Measurements from ENCODE around the gene PBRM1. TPM values are rescaled to one million over a fixed set of nuclear protein-coding genes. Genes with fewer than 3 reads are reported as not detected.

PBRM1 gene
- total RNA-seq, 1 experiment from 2014 or later = 40.0 TPM

DNA sequence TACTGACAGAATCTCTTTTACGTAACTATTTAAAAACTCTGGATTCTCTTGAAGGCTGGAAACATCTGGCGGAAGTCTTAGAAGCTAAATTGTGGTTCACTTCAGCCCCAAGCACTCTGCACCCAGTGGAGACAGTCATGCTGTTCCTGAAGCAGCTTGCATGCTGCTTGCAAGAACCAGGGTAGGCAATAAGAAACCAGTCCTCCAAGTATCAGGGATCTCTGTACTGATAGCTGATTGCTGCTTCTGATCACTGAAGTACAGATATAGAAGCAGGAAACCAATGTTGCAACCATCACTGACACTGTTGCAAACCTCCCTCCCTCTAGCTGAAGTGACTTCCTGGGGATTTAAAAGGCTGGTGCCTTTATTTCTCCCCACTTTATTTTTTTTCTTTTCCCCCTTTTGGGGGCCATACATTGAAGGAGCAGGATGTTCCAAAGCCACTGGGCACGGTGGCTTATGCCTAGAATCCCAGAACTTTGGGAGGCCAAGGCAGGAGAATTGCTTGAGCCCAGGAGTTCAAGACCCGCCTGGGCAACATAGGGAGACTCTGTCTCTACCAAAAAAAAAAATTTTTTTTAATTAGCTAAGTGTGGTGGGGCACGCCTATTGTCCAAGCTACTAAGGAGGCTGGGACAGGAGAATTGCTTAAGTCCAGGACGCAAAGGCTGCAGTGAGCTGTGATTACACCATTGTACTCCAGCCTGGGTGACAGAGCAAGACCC is 35.5 kb upstream of the PBRM1 start:
- BruUV-seq (replicated peaks) = no TSS peak
- H3K79me2 ChIP-seq (ENCODE audit: insufficient read depth, low read length) = no peaks in the 10 kb centered on the region
- ChIA-PET RAD21 (ENCODE audit: low non-redundant PET in 1 of 2, low total read pairs in 2 of 2, uncharacterized antibody in 2 of 2, unreplicated experiment in 2 of 2) (no interaction called here), CTCF (no interaction called here), POLR2A (no interaction called here)
- ATAC-seq (no peak), DNase-seq (ENCODE audit: low read depth, low spot score) (no peak)
- TF ChIP-seq ZNF274 (IDR thresholded peaks at IDR 0.05; ENCODE audit: low read depth, low read length) (no peak), CBX3 (IDR thresholded peaks at IDR 0.05; ENCODE audit: low read depth) (no peak), SP1 (IDR thresholded peaks at IDR 0.05; ENCODE audit: low read depth) (no peak), YY1 (IDR thresholded peaks at IDR 0.05; ENCODE audit: extremely low read depth, insufficient replicate concordance, low read depth, low read length) (no peak), POLR2AphosphoS5 (IDR thresholded peaks at IDR 0.05; ENCODE audit: low read depth, low read length) (no peak), EGR1 (IDR thresholded peaks at IDR 0.05; ENCODE audit: low read depth) (no peak), POLR2A (IDR thresholded peaks at IDR 0.05; ENCODE audit: borderline replicate concordance, extremely low read depth, insufficient read depth, insufficient read length) (no peak), RAD21 (IDR thresholded peaks at IDR 0.05; ENCODE audit: low read depth) (no peak), FOSL1 (IDR thresholded peaks at IDR 0.05; ENCODE audit: low read depth) (no peak), REST (IDR thresholded peaks at IDR 0.05; ENCODE audit: low read depth) (no peak), CEBPB (IDR thresholded peaks at IDR 0.05; ENCODE audit: low read depth) (no peak), EZH2 (IDR thresholded peaks at IDR 0.05) (no peak), SIN3A (IDR thresholded peaks at IDR 0.05; ENCODE audit: low read depth) (no peak), ZFX (IDR thresholded peaks at IDR 0.05) (no peak)
- TF ChIP-seq, protein P1, sequence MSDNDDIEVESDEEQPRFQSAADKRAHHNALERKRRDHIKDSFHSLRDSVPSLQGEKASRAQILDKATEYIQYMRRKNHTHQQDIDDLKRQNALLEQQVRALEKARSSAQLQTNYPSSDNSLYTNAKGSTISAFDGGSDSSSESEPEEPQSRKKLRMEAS (IDR thresholded peaks at IDR 0.05) = no peak
- no peak overlapping the region for H3K4me3 ChIP-seq (replicated peaks in 1 of 2; ENCODE audit: low read depth in 1 of 2, low read length in 2 of 2)
- H3K4me2 ChIP-seq (ENCODE audit: low read length) = no peak overlapping the region
- H3K9ac ChIP-seq (ENCODE audit: low read length) = no peak overlapping the region
- intact Hi-C loops (cut with micrococcal nuclease) = no loop called here
- H3K9me2 ChIP-seq (ENCODE audit: insufficient read depth) = no peaks in the 10 kb centered on the region
- H3K36me3 ChIP-seq (ENCODE audit: control insufficient read depth in 1 of 2, insufficient read depth in 2 of 2, low read length in 2 of 2) = peaks cover 0 to 3% of the 10 kb centered on the region in 2 experiments; a peak in 1 of 4 replicates
- H3K27ac ChIP-seq (ENCODE audit: low read depth, low read length) = no peak overlapping the region
- no peaks in the 10 kb centered on the region for H4K20me1 ChIP-seq (ENCODE audit: insufficient read depth)
- no peaks in the 10 kb centered on the region for H3K4me1 ChIP-seq (ENCODE audit: control insufficient read depth in 1 of 2, insufficient read depth in 2 of 2, low read length in 2 of 2)
- no peaks in the 10 kb centered on the region for H3K27me3 ChIP-seq (ENCODE audit: insufficient read depth, low read length)
- no peaks in the 10 kb centered on the region for H3K9me3 ChIP-seq (ENCODE audit: control insufficient read depth in 1 of 2, insufficient read depth in 1 of 2, low read depth in 1 of 2, low read length in 2 of 2)
- H2AFZ ChIP-seq (ENCODE audit: low read depth, low read length, poor library complexity, severe bottlenecking) = no peak overlapping the region

All from HCT116 (cell line).